Raji (cell line): ENCODE results near the gene CDK4.

ENCODE experiments used
- POLR2A ChIP-seq: IDR thresholded peaks from 2 replicates; pipeline ENCODE4 v1.6.1; 2011; ENCODE audit warnings: low read depth, low read length, control low read depth; ENCODE audit not compliant: insufficient read depth

Gene CDK4

GRCh38 chr12:57727758-57728395 lies 24.2 kb downstream of the CDK4 start:
- no peak for TF ChIP-seq POLR2A

GRCh38 chr12:57726884-57727757 lies 25.0 kb downstream of the CDK4 start:
- TF ChIP-seq POLR2A = no peak

DNA sequence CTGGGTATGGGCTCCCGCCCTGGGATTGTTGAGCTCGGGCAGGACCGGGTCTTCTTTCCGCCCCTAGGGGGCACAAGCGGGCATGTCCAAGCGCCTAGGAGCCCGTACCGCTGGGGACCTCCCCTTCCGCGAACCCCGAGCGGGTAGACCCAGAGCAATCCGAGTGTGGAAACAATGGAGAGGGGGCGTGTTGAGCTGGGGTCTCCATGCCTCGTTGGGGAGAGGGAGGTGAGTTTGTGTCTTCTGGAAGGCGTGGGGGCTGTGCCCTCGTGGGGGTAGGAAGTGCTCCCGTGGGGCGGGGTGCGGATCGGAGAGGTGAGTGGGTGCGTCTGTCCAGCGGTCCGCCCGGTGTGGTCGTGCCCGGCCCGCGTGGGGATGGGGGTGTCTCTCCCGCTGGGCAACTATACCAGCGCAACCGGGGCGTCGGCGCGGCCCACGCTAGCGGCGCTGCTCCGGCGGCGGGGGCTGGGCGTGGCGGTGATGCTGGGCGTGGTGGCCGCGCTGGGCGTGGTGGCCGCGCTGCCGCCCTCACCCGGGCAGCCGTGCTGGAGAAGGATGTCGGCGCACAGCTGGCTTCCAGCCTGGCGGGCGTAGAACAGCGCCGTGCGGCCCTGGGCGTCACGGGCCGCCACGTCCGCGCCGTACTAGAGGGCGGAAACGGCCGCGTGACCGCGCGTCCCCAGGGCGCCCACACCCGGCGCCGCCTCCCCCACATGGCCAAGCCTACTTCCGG lies 25.8 kb downstream of the CDK4 start:
- TF ChIP-seq POLR2A = no peak

GRCh38 chr12:57725851-57726150 lies 26.3 kb downstream of the CDK4 start:
- TF ChIP-seq POLR2A = no peak

DNA sequence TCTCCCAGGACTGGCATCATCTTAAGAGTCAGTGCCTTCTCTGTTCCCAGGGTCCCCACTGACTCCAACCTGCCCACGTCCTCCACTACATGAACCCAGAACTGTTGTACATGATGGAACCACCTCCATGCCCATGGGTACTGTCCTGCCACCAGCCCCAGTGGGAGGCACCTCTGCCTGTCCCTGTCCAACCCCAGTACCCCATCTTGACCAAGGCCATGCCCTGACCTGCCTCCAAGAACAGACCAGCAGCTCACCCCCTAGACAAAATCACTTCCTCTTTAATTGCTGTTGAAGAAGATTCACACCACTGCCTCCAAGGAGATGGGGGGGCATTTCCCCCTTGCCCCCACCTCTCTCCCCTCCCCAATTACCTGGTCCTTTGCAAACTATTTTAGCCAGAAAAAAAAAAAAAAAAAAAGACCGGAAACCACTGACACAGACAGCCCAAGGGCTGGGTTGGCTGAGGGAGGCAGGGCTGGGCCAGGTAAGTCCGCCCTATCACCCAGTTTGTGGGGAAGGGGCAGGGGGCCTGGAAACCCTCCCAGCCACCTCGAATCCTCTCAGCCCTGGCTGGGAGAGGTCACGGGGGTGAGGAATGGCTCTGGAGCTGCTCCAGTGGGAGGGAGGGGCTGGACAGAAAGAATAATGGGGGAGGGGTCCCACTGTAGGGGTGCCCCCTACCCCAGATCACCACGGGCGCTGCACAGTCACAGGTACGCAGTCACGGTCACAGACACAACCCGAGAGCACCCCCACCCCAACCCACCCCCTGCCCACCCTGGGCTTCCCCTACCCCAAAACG lies 27.0 kb downstream of the CDK4 start:
- TF ChIP-seq POLR2A = no peak

- no peak for TF ChIP-seq POLR2A
Measured at GRCh38 chr12:57724003-57724935, 27.8 kb downstream of the CDK4 start.

DNA sequence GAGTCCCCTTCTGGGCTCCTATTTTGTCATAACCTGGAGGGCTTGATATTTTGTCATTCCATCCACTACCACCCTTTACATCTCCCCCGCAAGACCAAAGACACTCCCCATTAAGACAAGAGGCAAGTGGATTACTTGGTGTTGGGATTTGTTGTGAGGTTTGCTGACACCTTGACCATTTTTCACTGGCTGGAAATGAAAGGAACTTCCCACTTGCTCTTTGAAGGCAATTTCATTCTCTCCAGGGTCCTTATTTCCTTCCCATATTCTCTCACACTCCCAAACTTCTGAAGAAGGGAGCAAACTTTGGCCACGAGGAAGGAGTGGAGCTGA lies 28.5 kb downstream of the CDK4 start:
- no peak for TF ChIP-seq POLR2A

DNA sequence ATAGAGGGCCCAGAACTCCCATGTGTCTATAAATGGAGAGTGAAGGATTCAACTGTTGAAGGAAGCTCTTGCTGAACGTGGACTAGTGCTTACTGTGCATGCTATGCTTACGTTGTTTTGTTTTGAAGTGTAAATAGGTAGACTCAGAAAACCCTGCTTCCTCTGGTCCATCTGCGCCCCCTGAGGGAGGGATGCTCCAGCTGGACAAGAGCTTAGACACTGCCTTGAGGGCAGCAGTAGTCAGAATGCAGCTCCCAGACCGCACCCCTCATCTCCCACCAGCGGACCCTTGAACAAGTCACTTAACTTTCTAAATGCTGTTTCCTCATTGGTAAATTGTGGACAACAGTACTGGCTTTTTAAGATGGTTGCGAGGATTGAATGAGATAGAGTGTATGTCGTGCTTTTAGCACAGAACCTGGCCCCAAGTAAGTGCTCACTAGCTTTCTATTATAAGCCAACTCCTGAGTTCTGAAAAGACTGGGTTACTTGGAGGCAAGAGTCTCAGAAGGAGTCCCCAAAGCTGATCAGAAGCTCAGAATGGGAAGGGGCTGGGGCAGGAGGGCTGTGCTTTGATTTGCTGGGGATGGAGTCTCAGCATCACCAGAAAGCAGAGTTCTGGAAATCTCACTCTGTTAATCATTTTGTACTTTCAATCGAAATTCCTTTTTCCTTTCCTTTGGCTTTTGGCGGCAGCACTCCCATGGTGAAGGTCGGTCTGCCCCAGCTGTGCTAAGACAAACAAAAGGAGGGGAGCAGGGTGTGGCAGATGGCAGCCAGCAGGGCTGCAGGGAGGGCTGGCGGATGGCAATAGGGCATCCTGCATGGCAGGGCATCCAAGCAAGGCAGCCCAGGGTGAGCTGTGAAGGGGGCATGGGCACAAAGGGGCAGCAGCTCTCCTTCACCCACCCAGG lies 29.1 kb downstream of the CDK4 start:
- TF ChIP-seq POLR2A = no peak

DNA sequence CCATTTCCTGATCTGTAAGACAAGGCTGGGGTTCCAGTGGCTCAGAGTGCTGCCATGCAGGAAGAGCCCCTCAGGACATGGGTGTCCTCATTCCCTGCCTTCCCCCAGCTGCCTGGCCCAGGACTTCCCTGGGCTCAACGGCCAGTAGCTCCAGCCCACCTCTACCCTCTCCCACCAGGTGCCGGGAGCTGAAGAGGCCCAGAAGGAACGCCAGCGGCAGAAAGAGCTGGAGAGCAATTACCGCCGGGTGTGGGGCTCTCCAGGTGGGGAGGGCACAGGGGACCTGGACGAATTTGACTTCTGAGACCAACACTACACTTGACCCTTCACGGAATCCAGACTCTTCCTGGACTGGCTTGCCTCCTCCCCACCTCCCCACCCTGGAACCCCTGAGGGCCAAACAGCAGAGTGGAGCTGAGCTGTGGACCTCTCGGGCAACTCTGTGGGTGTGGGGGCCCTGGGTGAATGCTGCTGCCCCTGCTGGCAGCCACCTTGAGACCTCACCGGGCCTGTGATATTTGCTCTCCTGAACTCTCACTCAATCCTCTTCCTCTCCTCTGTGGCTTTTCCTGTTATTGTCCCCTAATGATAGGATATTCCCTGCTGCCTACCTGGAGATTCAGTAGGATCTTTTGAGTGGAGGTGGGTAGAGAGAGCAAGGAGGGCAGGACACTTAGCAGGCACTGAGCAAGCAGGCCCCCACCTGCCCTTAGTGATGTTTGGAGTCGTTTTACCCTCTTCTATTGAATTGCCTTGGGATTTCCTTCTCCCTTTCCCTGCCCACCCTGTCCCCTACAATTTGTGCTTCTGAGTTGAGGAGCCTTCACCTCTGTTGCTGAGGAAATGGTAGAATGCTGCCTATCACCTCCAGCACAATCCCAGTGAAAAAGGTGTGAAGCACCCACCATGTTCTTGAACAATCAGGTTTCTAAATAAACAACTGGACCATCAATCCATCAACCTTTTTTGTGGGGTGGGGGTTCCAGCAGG lies 31.2 kb downstream of the CDK4 start:
- no peak for TF ChIP-seq POLR2A

- no peak for TF ChIP-seq POLR2A
Measured at GRCh38 chr12:57719777-57720605, 32.1 kb downstream of the CDK4 start.
